Measurements from ENCODE around the gene PCDHB8.

GRCh38 chr5:141199359-141200235 is 22.0 kb downstream of the PCDHB8 start, which contains the start of gene PCDHB11:
- TF ChIP-seq, protein P1, sequence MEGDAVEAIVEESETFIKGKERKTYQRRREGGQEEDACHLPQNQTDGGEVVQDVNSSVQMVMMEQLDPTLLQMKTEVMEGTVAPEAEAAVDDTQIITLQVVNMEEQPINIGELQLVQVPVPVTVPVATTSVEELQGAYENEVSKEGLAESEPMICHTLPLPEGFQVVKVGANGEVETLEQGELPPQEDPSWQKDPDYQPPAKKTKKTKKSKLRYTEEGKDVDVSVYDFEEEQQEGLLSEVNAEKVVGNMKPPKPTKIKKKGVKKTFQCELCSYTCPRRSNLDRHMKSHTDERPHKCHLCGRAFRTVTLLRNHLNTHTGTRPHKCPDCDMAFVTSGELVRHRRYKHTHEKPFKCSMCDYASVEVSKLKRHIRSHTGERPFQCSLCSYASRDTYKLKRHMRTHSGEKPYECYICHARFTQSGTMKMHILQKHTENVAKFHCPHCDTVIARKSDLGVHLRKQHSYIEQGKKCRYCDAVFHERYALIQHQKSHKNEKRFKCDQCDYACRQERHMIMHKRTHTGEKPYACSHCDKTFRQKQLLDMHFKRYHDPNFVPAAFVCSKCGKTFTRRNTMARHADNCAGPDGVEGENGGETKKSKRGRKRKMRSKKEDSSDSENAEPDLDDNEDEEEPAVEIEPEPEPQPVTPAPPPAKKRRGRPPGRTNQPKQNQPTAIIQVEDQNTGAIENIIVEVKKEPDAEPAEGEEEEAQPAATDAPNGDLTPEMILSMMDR (IDR thresholded peaks at IDR 0.05; ENCODE audit: extremely low read depth in 1 of 2, insufficient read depth in 1 of 2, low read depth in 1 of 2, low read length in 2 of 2) = no peak
- TF ChIP-seq POLR2AphosphoS5 (IDR thresholded peaks at IDR 0.05; ENCODE audit: insufficient read depth, low read depth, low read length) = no peak
- no peak for TF ChIP-seq MAX (IDR thresholded peaks at IDR 0.05; ENCODE audit: insufficient read depth, insufficient read length)
